HCEC 1CT (cell line): ENCODE results near the gene RAF1.
A peak's percentile ranks its signal among the peaks of the same experiment; 100 is the strongest.

ENCODE experiments used
- DNase-seq: peaks from one replicate; pipeline ENCODE4 v3.0.0-alpha.2; 2017

The RAF1 gene

GRCh38 chr3:12588039-12589009 lies 75.6 kb downstream of the RAF1 start:
- peak; percentile 53 for DNase-seq

GRCh38 chr3:12586403-12586802 lies 77.5 kb downstream of the RAF1 start:
- no peak for DNase-seq

GRCh38 chr3:12585970-12586369 lies 77.9 kb downstream of the RAF1 start:
- no peak for DNase-seq

GRCh38 chr3:12585181-12585580 lies 78.7 kb downstream of the RAF1 start:
- DNase-seq, result no peak

- DNase-seq, result no peak
These were observed 79.8 kb downstream of the RAF1 start for GRCh38 chr3:12584083-12584482.

GRCh38 chr3:12583280-12583679 lies 80.6 kb downstream of the RAF1 start:
- no peak for DNase-seq

- no peak for DNase-seq
These were observed 81.2 kb downstream of the RAF1 start for GRCh38 chr3:12582730-12583129.

GRCh38 chr3:12579905-12580304 lies 84.0 kb downstream of the RAF1 start:
- peak; percentile 64 for DNase-seq

- no peak for DNase-seq
These were observed 84.5 kb downstream of the RAF1 start for GRCh38 chr3:12579456-12579855.

GRCh38 chr3:12578742-12579141 lies 85.2 kb downstream of the RAF1 start:
- DNase-seq, result no peak

GRCh38 chr3:12577379-12577778 lies 86.5 kb downstream of the RAF1 start:
- no peak for DNase-seq

GRCh38 chr3:12574661-12575060 lies 89.3 kb downstream of the RAF1 start:
- no peak for DNase-seq

GRCh38 chr3:12574131-12574530 lies 89.8 kb downstream of the RAF1 start:
- peak; percentile 13 for DNase-seq

- no peak for DNase-seq
These were observed 91.9 kb downstream of the RAF1 start for GRCh38 chr3:12571986-12572385.

- DNase-seq, result no peak
These were observed 94.1 kb downstream of the RAF1 start for GRCh38 chr3:12569836-12570235.

GRCh38 chr3:12568747-12569146 lies 95.2 kb downstream of the RAF1 start:
- DNase-seq, result no peak

GRCh38 chr3:12566976-12567375 lies 96.9 kb downstream of the RAF1 start:
- DNase-seq, result no peak

GRCh38 chr3:12562451-12562850 lies 101.5 kb downstream of the RAF1 start:
- DNase-seq, result no peak

GRCh38 chr3:12561397-12561796 lies 102.5 kb downstream of the RAF1 start:
- no peak for DNase-seq

- no peak for DNase-seq
These were observed 103.3 kb downstream of the RAF1 start for GRCh38 chr3:12560505-12561190.

- DNase-seq, result no peak
These were observed 104.4 kb downstream of the RAF1 start for GRCh38 chr3:12559520-12559919.

- no peak for DNase-seq
These were observed 105.2 kb downstream of the RAF1 start for GRCh38 chr3:12558706-12559105.

- DNase-seq, result peak; percentile 47
These were observed 106.3 kb downstream of the RAF1 start for GRCh38 chr3:12557473-12558100.
